ENCODE data around the gene NCOA1. TPM values are rescaled to one million over a fixed set of nuclear protein-coding genes. Genes with fewer than 3 reads are reported as not detected.

NCOA1 gene
- polyA plus RNA-seq, 1 donor, result 63.0 TPM

- Histone ChIP-seq H3K27ac (ENCODE audit: low read length) (no peak overlapping the region), H3K9me3 (ENCODE audit: control insufficient read depth, low read depth, low read length) (no peaks in the 10 kb centered on the region), H3K36me3 (ENCODE audit: control insufficient read depth, insufficient read depth, low read length) (peaks cover 60% of the 10 kb centered on the region), H3K4me3 (ENCODE audit: low read length) (no peak overlapping the region), H3K27me3 (ENCODE audit: control insufficient read depth, insufficient read depth, low read length) (no peaks in the 10 kb centered on the region), H3K4me1 (ENCODE audit: control insufficient read depth, insufficient read depth, low read length) (no peaks in the 10 kb centered on the region)
- no peak for DNase-seq
- WGBS (ENCODE audit: insufficient coverage, low lambda C conversion rate), result 100% methylated on average over 1 of the region's 4 CpGs
Measured at GRCh38 chr2:24816884-24817283, 325.8 kb downstream of the NCOA1 start.

DNA sequence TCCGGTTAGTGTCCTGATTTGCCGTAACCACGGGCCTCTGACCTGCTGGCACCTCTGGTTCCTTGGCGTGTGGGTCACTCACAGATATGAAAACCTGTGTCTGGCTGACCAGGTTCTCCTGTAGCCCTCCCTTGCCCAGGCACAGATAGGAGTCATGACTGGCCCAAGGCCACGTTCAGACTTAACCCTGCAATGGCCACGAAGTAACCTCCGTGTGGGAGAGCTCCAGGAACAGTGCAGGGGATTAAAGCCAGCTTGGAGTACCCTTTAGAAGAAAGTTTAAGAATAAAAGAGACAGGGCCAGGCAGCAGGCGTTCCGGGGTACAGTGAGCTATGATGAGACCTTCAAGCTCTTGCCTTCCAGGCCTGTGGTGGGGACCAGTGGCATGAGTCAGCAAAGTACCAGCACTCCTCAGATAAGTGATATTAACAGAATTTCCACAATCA is 327.7 kb downstream of the NCOA1 start:
- Histone ChIP-seq H3K27me3 (ENCODE audit: control insufficient read depth, insufficient read depth, low read length) (no peaks in the 10 kb centered on the region), H3K9me3 (ENCODE audit: control insufficient read depth, low read depth, low read length) (no peaks in the 10 kb centered on the region), H3K4me1 (ENCODE audit: control insufficient read depth, insufficient read depth, low read length) (no peaks in the 10 kb centered on the region), H3K4me3 (ENCODE audit: low read length) (no peak overlapping the region), H3K36me3 (ENCODE audit: control insufficient read depth, insufficient read depth, low read length) (peaks cover 74% of the 10 kb centered on the region), H3K27ac (ENCODE audit: low read length) (no peak overlapping the region)
- WGBS (ENCODE audit: insufficient coverage, low lambda C conversion rate), result no CpG with 5 or more reads among the region's 9 CpGs
- DNase-seq, result no peak

DNA sequence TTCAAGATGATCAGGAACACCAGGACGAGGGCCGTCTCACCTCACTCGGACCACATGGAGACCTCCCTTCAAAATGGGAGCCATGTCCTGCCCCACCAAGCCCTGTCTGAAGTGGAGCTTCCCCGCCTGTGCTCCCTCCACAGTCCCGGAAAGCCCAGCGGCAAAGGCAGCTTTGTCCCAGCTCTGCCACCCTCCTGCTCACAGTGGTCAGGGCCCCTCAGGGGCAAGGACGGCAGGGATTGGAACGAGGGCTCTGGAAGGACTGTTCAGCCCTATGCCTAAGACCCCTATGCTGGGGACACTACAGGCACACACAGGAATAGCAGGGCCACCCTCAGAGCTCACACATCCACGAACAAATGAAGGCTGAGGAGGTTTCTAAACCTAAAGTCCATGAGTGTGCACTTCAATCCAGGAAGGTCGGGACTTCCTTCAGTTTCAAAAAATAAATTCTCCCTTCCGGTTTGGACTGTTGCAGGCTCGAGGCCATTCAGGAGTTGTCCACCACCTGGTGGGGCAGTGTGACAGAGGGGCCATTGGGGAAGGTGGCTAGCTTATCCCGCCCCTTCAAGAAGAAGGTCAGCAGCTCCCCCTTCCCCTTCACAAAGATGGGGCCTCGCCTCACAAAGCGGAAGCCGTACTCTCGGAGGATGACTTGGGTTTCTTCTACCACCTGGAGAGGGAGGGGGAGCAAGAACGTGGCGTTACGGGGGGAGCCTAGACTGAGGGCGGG is 328.6 kb downstream of the NCOA1 start:
- Histone ChIP-seq H3K4me1 (ENCODE audit: control insufficient read depth, insufficient read depth, low read length) (no peaks in the 10 kb centered on the region), H3K9me3 (ENCODE audit: control insufficient read depth, low read depth, low read length) (no peaks in the 10 kb centered on the region), H3K4me3 (ENCODE audit: low read length) (no peak overlapping the region), H3K27me3 (ENCODE audit: control insufficient read depth, insufficient read depth, low read length) (no peaks in the 10 kb centered on the region), H3K36me3 (ENCODE audit: control insufficient read depth, insufficient read depth, low read length) (peaks cover 74% of the 10 kb centered on the region), H3K27ac (ENCODE audit: low read length) (no peak overlapping the region)
- DNase-seq, result no peak
- no CpG with 5 or more reads among the region's 21 CpGs for WGBS (ENCODE audit: insufficient coverage, low lambda C conversion rate)

DNA sequence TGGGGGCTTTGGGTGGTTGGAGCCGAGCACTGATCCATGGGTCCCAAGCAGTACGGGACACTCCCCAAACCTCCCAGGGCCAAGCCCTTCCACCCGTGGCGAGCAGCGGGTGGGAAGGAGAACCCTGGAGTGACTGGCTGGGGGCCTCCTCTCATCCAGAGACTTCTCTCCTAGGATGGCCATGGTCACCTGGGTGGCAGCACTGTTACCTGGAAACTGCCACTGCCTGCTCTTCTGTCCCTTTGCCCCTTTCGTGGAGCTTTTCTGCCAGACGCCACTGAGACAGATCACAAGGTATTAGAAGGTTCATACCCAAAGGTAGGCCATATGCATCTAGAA is 329.1 kb downstream of the NCOA1 start:
- Histone ChIP-seq H3K36me3 (ENCODE audit: control insufficient read depth, insufficient read depth, low read length) (peaks cover 74% of the 10 kb centered on the region), H3K9me3 (ENCODE audit: control insufficient read depth, low read depth, low read length) (no peaks in the 10 kb centered on the region), H3K27me3 (ENCODE audit: control insufficient read depth, insufficient read depth, low read length) (no peaks in the 10 kb centered on the region), H3K4me3 (ENCODE audit: low read length) (no peak overlapping the region), H3K4me1 (ENCODE audit: control insufficient read depth, insufficient read depth, low read length) (no peaks in the 10 kb centered on the region), H3K27ac (ENCODE audit: low read length) (no peak overlapping the region)
- no peak for DNase-seq
- no CpG with 5 or more reads among the region's 7 CpGs for WGBS (ENCODE audit: insufficient coverage, low lambda C conversion rate)

Other genes starting within 250 kb of the NCOA1 start
- gene ITSN2, start 130.7 kb upstream of the NCOA1 start, polyA plus RNA-seq, result 36.7 TPM